Skeletal muscle tissue (tissue), 5 donors: Measurements from ENCODE around the gene SEPTIN6. TPM values are rescaled to one million over a fixed set of nuclear protein-coding genes. Genes with fewer than 3 reads are reported as not detected.
A peak's percentile ranks its signal among the peaks of the same experiment; 100 is the strongest.

Experiments
- H3K27ac ChIP-seq: one replicate; pipeline ENCODE4 v1.7.0; 2013; ENCODE audit warnings: mild to moderate bottlenecking, low read depth, low read length, inconsistent platforms
- H3K27me3 ChIP-seq, 3 donors: one replicate each; pipeline ENCODE4 v1.7.0; 2013; ENCODE audit warnings: low read length in 3 of 3; ENCODE audit not compliant: control insufficient read depth in 3 of 3, insufficient read depth in 3 of 3
- H3K36me3 ChIP-seq, 3 donors: one replicate each; pipeline ENCODE4 v1.7.0; 2013; ENCODE audit warnings: low read length in 3 of 3; ENCODE audit not compliant: control insufficient read depth in 3 of 3, insufficient read depth in 3 of 3
- H3K4me1 ChIP-seq, 3 donors: one replicate each; pipeline ENCODE4 v1.7.0; 2013; ENCODE audit warnings: low read length in 3 of 3, mild to moderate bottlenecking in 3 of 3; ENCODE audit not compliant: control insufficient read depth in 3 of 3, insufficient read depth in 3 of 3
- H3K4me3 ChIP-seq, 3 donors: one replicate each; pipeline ENCODE4 v1.7.0; 2013; ENCODE audit warnings: low read length in 3 of 3
- H3K9ac ChIP-seq, 3 donors: one replicate each; pipeline ENCODE4 v1.7.0; 2013; ENCODE audit warnings: low read length in 3 of 3, mild to moderate bottlenecking in 3 of 3, moderate library complexity in 2 of 3, low read depth in 1 of 3
- H3K9me3 ChIP-seq, 3 donors: one replicate each; pipeline ENCODE4 v1.7.0; 2013; ENCODE audit warnings: low read length in 3 of 3; ENCODE audit not compliant: control insufficient read depth in 3 of 3
- small RNA-seq: library from RNA; depleted of rRNA; stranded (forward); fragments of <200 nt; gene quantifications from one replicate; pipeline ENCODE3, GENCODE V24; 2014
- total RNA-seq: library from RNA; depleted of rRNA; stranded (reverse); fragments of >200 nt; gene quantifications from one replicate; pipeline ENCODE4 v1.2.3, GENCODE V29; 2014
- donor health status: Osteomylitis.

Gene SEPTIN6
- total RNA-seq, 1 donor from 2014 or later: 13.0 TPM

- H3K9me3 ChIP-seq: no peaks in the 10 kb centered on the region
- H3K9ac ChIP-seq: no peak overlapping the region
- H3K27ac ChIP-seq: no peak overlapping the region
- no peaks in the 10 kb centered on the region for H3K27me3 ChIP-seq
- H3K36me3 ChIP-seq: no peaks in the 10 kb centered on the region
- no peak overlapping the region for H3K4me3 ChIP-seq
- no peaks in the 10 kb centered on the region for H3K4me1 ChIP-seq
Measured at GRCh38 chrX:119659522-119659921, 33.4 kb downstream of the SEPTIN6 start.

DNA sequence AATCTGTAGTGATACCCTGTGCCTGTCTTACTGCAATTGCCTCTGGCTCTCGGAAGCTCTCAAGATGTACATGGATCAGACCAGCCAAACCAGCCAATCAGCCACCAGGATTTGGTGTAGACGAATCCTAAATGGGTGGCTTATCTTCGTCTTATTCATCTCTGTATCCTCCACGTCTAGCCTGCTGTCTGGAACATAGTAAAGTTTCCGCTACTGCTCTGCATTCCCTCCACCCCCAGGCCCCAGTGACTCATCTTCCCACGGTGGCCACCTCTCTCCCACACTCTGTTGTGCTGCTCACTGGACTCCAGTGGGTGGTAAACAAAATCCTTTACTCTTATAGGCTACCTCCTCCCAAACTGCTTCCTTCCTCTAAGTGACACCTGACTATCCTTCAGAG is 37.8 kb downstream of the SEPTIN6 start:
- Histone ChIP-seq H3K36me3 (no peaks in the 10 kb centered on the region), H3K27ac (no peak overlapping the region), H3K27me3 (no peaks in the 10 kb centered on the region), H3K4me1 (no peaks in the 10 kb centered on the region), H3K4me3 (no peak overlapping the region), H3K9me3 (no peaks in the 10 kb centered on the region), H3K9ac (no peak overlapping the region)

GRCh38 chrX:119654112-119654531 is 38.8 kb downstream of the SEPTIN6 start:
- no peaks in the 10 kb centered on the region for H3K4me1 ChIP-seq
- H3K27ac ChIP-seq: no peak overlapping the region
- H3K9me3 ChIP-seq: no peaks in the 10 kb centered on the region
- H3K4me3 ChIP-seq: no peak overlapping the region
- peaks cover 0 to 2% (median 0%) of the 10 kb centered on the region in 3 donors for H3K36me3 ChIP-seq
- no peak overlapping the region for H3K9ac ChIP-seq
- no peaks in the 10 kb centered on the region for H3K27me3 ChIP-seq

DNA sequence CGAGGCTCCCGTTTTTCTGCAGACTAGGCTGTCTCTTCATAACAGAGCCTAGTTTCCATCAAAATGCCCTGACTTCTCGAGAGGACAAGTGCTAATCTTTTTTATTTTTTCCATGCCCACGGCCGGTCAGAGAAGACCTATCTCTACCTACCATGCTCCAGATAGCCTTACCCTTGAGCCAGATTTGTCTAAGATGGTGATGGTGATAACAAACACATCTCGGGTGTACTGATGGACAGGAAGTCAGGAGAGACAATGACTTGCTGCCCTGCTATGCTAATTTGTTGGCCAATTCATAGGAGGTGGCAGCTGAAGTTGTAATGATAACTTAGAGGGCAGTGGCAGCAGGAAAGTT is 44.6 kb downstream of the SEPTIN6 start:
- Histone ChIP-seq H3K27me3 (no peaks in the 10 kb centered on the region), H3K9me3 (no peaks in the 10 kb centered on the region), H3K9ac (no peak overlapping the region), H3K4me3 (no peak overlapping the region), H3K36me3 (peaks cover 0 to 4% (median 0%) of the 10 kb centered on the region in 3 donors), H3K4me1 (no peaks in the 10 kb centered on the region), H3K27ac (no peak overlapping the region)

DNA sequence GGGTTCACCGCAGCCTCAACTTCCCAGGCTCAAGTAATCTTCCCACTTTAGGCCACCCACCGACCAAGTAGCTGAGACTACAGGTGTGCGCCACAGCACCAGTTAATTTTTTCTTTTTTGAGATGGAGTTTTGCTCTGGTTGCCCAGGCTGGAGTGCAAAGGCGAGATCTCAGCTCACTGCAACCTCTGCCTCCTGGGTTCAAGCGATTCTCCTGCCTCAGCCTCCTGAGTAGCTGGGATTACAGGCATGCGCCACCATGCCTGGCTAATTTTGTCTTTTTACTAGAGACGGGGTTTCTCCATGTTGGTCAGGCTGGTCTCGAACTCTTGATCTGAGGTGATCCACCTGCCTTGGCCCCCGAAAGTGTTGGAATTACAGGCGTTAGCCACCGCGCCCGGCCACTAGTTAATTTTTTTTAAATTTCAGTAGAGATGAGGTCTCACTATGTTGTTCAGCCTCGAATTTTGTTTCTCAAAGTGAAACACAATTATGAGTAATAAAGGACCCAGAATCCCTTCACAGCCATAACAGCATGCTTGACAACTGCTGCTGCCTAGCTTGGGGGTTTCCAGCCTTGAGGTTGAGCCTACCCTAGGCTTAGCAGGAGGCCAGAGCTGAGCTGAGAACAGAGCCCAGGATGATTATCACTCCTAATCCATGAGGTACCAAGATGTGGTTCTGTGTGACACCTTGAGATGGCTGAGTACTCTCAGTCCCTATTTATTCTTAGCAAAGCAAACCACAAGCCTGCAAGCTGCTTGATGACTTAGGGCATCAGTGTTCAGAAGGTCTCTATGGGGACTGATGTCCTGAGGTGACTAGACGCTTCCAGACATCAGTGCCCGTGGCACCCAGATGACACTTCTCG is 45.2 kb downstream of the SEPTIN6 start:
- H3K9me3 ChIP-seq: no peaks in the 10 kb centered on the region
- no peaks in the 10 kb centered on the region for H3K27me3 ChIP-seq
- no peaks in the 10 kb centered on the region for H3K4me1 ChIP-seq
- H3K27ac ChIP-seq: no peak overlapping the region
- H3K4me3 ChIP-seq: no peak overlapping the region
- no peak overlapping the region for H3K9ac ChIP-seq
- H3K36me3 ChIP-seq: peaks cover 0 to 4% (median 0%) of the 10 kb centered on the region in 3 donors

- peaks cover 0 to 4% (median 0%) of the 10 kb centered on the region in 3 donors for H3K36me3 ChIP-seq
- H3K4me1 ChIP-seq: no peaks in the 10 kb centered on the region
- H3K27ac ChIP-seq: no peak overlapping the region
- H3K9me3 ChIP-seq: no peaks in the 10 kb centered on the region
- no peak overlapping the region for H3K9ac ChIP-seq
- H3K27me3 ChIP-seq: no peaks in the 10 kb centered on the region
- H3K4me3 ChIP-seq: no peak overlapping the region
Measured at GRCh38 chrX:119647089-119647488, 45.9 kb downstream of the SEPTIN6 start.

DNA sequence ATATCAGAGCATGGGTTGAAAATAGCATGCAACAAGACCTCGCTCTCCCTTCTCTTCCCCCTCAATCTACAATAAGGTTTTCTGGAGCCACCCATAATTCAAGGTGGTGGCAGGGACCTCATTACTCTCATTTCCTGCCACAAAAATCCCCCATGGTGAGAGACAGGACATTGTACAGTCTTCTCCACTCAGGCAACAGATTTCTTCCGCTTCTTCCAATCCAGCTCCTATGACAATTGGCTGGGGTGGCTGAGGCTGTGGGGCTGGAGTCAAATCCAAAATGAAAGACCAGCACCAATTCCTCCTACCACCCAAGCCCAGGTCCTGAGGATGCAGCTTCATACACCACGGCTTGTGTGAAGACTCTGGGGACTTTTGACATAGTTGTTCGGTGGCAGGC is 46.5 kb downstream of the SEPTIN6 start:
- Histone ChIP-seq H3K27me3 (no peaks in the 10 kb centered on the region), H3K4me3 (no peak overlapping the region), H3K27ac (no peak overlapping the region), H3K4me1 (no peaks in the 10 kb centered on the region), H3K9me3 (no peaks in the 10 kb centered on the region), H3K36me3 (peaks cover 0 to 4% (median 0%) of the 10 kb centered on the region in 3 donors), H3K9ac (no peak overlapping the region)

- H3K4me3 ChIP-seq: no peak overlapping the region
- no peaks in the 10 kb centered on the region for H3K9me3 ChIP-seq
- H3K36me3 ChIP-seq: peaks cover 0 to 3% (median 2%) of the 10 kb centered on the region in 3 donors
- H3K4me1 ChIP-seq: no peaks in the 10 kb centered on the region
- H3K27me3 ChIP-seq: no peaks in the 10 kb centered on the region
- no peak overlapping the region for H3K27ac ChIP-seq
- no peak overlapping the region for H3K9ac ChIP-seq
Measured at GRCh38 chrX:119643696-119644095, 49.3 kb downstream of the SEPTIN6 start.

Small RNA genes lying within 50 kb of the gene (small RNA-seq; reads per million reads assigned to genes)
- 0.72 reads per million, percentile 71 among the genes with 10 or more reads in this experiment for gene MIR766

Other genes with a start within 250 kb of the SEPTIN6 start
- 118 TPM for gene SLC25A5, start 224.7 kb downstream of the SEPTIN6 start, total RNA-seq
- gene STEEP1, start 127.8 kb downstream of the SEPTIN6 start, total RNA-seq: 25.1 TPM
- 19.8 TPM for gene UBE2A, start 118.6 kb downstream of the SEPTIN6 start, total RNA-seq
- gene NKRF, start 86.7 kb downstream of the SEPTIN6 start, total RNA-seq: 3.1 TPM
- gene SOWAHD, start 65.4 kb upstream of the SEPTIN6 start, total RNA-seq: 1.6 TPM
- 6,835 TPM for gene RPL39, start 98.5 kb upstream of the SEPTIN6 start, total RNA-seq
- gene UPF3B, start 159.8 kb upstream of the SEPTIN6 start, total RNA-seq: 1.6 TPM
- 9.4 TPM for gene RNF113A, start 178.6 kb upstream of the SEPTIN6 start, total RNA-seq
- 122 TPM for gene NDUFA1, start 178.7 kb upstream of the SEPTIN6 start, total RNA-seq
- not detected for gene AKAP14, start 202.7 kb upstream of the SEPTIN6 start, total RNA-seq